A673 (cell line): Measurements from ENCODE around the gene SPRED2. TPM values are rescaled to one million over a fixed set of nuclear protein-coding genes. Genes with fewer than 3 reads are reported as not detected.

Source experiments
- BruUV-seq: library from RNA; stranded (reverse); fragments of 400-500 nt; replicated peaks from 2 replicates; lab custom pipeline; 2021; lab: Mats Ljungman, UMichigan
- CTCF ChIA-PET: fragments of 300-600 bp; sonication (Branson Sonifier 250); formaldehyde crosslinking; loops from one replicate; lab custom pipeline; 2022; ENCODE audit warnings: antibody characterized with exemption; lab: Charles Lee
- POLR2A ChIA-PET: fragments of 300-600 bp; sonication (Branson Sonifier 250); formaldehyde crosslinking; loops from one replicate; lab custom pipeline; 2022; ENCODE audit warnings: antibody characterized with exemption; ENCODE audit not compliant: low non-redundant PET; lab: Charles Lee
- DNase-seq: peaks from one replicate; pipeline ENCODE4 v3.0.0-alpha.2; 2015; ENCODE audit warnings: low spot score
- H3K27ac ChIP-seq: fragments of 200-600 bp; sonication (generic); 2 replicates; pipeline ENCODE4 v1.5.1; 2016; ENCODE audit warnings: mixed run types, low read depth, mild to moderate bottlenecking, mixed read lengths, antibody characterized with exemption, low read length; ENCODE audit not compliant: poor library complexity, severe bottlenecking
- H3K27me3 ChIP-seq: fragments of 200-600 bp; sonication (generic); replicated peaks from 2 replicates; pipeline ENCODE4 v1.6.1; 2017; ENCODE audit warnings: mixed run types, low read depth, mild to moderate bottlenecking, mixed read lengths, antibody characterized with exemption, low read length; ENCODE audit not compliant: insufficient read depth, poor library complexity
- H3K36me3 ChIP-seq: fragments of 200-600 bp; sonication (generic); 2 replicates; pipeline ENCODE4 v1.6.1; 2016; ENCODE audit warnings: mixed run types, mild to moderate bottlenecking, mixed read lengths, antibody characterized with exemption, low read length; ENCODE audit not compliant: insufficient read depth, poor library complexity, severe bottlenecking
- H3K4me1 ChIP-seq: fragments of 200-600 bp; sonication (generic); 2 replicates; pipeline ENCODE4 v1.6.1; 2017; ENCODE audit warnings: mixed run types, mild to moderate bottlenecking, mixed read lengths, antibody characterized with exemption, low read length; ENCODE audit not compliant: insufficient read depth, poor library complexity, severe bottlenecking
- H3K4me3 ChIP-seq: fragments of 200-600 bp; sonication (generic); 2 replicates; pipeline ENCODE4 v1.5.1; 2016; ENCODE audit warnings: low read depth, mixed run types, mild to moderate bottlenecking, mixed read lengths, low read length; ENCODE audit not compliant: poor library complexity, severe bottlenecking
- H3K9me3 ChIP-seq: fragments of 200-600 bp; sonication (generic); 2 replicates; pipeline ENCODE4 v1.6.1; 2016; ENCODE audit warnings: mixed run types, low read depth, mild to moderate bottlenecking, mixed read lengths, antibody characterized with exemption, low read length; ENCODE audit not compliant: poor library complexity, severe bottlenecking
- EZH2 ChIP-seq: fragments of 200-600 bp; sonication (generic); IDR thresholded peaks from 2 replicates; pipeline ENCODE4 v1.6.1; 2017; ENCODE audit warnings: borderline replicate concordance, low read depth, mild to moderate bottlenecking, mixed read lengths, antibody characterized with exemption, low read length; ENCODE audit not compliant: poor library complexity, severe bottlenecking
- intact Hi-C: fragments of 100-400 bp; cut with micrococcal nuclease; formaldehyde crosslinking; loops from one replicate; pipeline ENCODE4 v1.10.0; 2022; ENCODE audit not compliant: unreplicated experiment
- total RNA-seq: library from RNA; stranded (reverse); gene quantifications from 2 replicates; pipeline ENCODE4 v1.2.3, GENCODE V29; 2021
- TF ChIP-seq, protein P1 (sequence below): fragments of 300-800, 200-600 bp; sonication (generic); conservative IDR thresholded peaks from 2 replicates; pipeline ENCODE4 v1.5.1; 2017; ENCODE audit warnings: low read depth, mild to moderate bottlenecking, antibody characterized with exemption, low read length, moderate library complexity, mixed read lengths

Gene SPRED2
- total RNA-seq, 1 experiment from 2014 or later = 79.4 TPM

DNA sequence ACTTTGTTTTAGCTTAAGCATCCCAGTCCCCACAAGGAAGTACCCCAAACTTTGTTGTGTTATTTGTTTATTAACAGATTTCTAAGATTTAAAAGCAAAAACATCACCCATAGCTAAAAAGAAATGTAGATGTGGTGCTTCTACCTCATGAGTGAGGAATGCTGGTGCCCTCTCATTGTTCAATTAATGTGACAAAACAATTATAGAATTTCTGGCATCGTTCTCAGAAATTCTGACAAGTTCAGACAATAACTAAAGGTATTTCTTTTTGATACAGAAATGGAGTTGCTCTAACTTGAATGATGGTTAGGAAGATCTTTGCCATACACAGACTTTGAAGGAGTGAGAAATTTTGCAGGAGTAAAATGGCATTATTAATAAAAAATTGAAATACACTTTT lies 42.9 kb downstream of the SPRED2 start:
- Histone ChIP-seq H3K4me1 (peaks cover 34% of the 10 kb centered on the region), H3K27me3 (no peaks in the 10 kb centered on the region), H3K36me3 (no peaks in the 10 kb centered on the region), H3K4me3 (no peak overlapping the region), H3K27ac (no peak overlapping the region), H3K9me3 (no peaks in the 10 kb centered on the region)
- DNase-seq = no peak
- intact Hi-C loops = no loop called here
- TF ChIP-seq, protein P1, sequence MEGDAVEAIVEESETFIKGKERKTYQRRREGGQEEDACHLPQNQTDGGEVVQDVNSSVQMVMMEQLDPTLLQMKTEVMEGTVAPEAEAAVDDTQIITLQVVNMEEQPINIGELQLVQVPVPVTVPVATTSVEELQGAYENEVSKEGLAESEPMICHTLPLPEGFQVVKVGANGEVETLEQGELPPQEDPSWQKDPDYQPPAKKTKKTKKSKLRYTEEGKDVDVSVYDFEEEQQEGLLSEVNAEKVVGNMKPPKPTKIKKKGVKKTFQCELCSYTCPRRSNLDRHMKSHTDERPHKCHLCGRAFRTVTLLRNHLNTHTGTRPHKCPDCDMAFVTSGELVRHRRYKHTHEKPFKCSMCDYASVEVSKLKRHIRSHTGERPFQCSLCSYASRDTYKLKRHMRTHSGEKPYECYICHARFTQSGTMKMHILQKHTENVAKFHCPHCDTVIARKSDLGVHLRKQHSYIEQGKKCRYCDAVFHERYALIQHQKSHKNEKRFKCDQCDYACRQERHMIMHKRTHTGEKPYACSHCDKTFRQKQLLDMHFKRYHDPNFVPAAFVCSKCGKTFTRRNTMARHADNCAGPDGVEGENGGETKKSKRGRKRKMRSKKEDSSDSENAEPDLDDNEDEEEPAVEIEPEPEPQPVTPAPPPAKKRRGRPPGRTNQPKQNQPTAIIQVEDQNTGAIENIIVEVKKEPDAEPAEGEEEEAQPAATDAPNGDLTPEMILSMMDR = no peak
- TF ChIP-seq EZH2 = no peak
- ChIA-PET CTCF (no interaction called here), POLR2A (no interaction called here)
- no TSS peak for BruUV-seq

- H3K36me3 ChIP-seq = no peaks in the 10 kb centered on the region
- H3K4me3 ChIP-seq = no peak overlapping the region
- intact Hi-C loops = no loop called here
- no peak for DNase-seq
- H3K27ac ChIP-seq = no peak overlapping the region
- H3K27me3 ChIP-seq = no peaks in the 10 kb centered on the region
- CTCF ChIA-PET = no interaction called here
- peaks cover 41% of the 10 kb centered on the region for H3K4me1 ChIP-seq
- POLR2A ChIA-PET = no interaction called here
- no TSS peak for BruUV-seq
- no peak for TF ChIP-seq EZH2
- no peaks in the 10 kb centered on the region for H3K9me3 ChIP-seq
Measured at GRCh38 chr2:65388596-65389390, 43.6 kb downstream of the SPRED2 start.

- Histone ChIP-seq H3K36me3 (no peaks in the 10 kb centered on the region), H3K27ac (no peak overlapping the region), H3K9me3 (no peaks in the 10 kb centered on the region), H3K4me3 (no peak overlapping the region), H3K4me1 (peaks cover 47% of the 10 kb centered on the region), H3K27me3 (no peaks in the 10 kb centered on the region)
- intact Hi-C loops = no loop called here
- TF ChIP-seq, protein P1 = no peak
- TF ChIP-seq EZH2 = no peak
- ChIA-PET POLR2A (no interaction called here), CTCF (no interaction called here)
- BruUV-seq = no TSS peak
- no peak for DNase-seq
Measured at GRCh38 chr2:65388051-65388531, 44.3 kb downstream of the SPRED2 start.

- ChIA-PET POLR2A (no interaction called here), CTCF (no interaction called here)
- no peak overlapping the region for H3K4me3 ChIP-seq
- H3K27ac ChIP-seq = no peak overlapping the region
- no peak for TF ChIP-seq EZH2
- TF ChIP-seq, protein P1 = no peak
- H3K36me3 ChIP-seq = no peaks in the 10 kb centered on the region
- intact Hi-C loops = no loop called here
- BruUV-seq = no TSS peak
- no peak for DNase-seq
- no peaks in the 10 kb centered on the region for H3K27me3 ChIP-seq
- H3K9me3 ChIP-seq = no peaks in the 10 kb centered on the region
- H3K4me1 ChIP-seq = peaks cover 51% of the 10 kb centered on the region
Measured at GRCh38 chr2:65386989-65387388, 45.4 kb downstream of the SPRED2 start.
